GM12864 (cell line): ENCODE measurements around the gene FERMT2.

Source experiments
- DNase-seq: peaks from one replicate; pipeline ENCODE4 v3.0.0-alpha.2; 2011; ENCODE audit warnings: low read depth
- H3K4me3 ChIP-seq: 2 replicates; pipeline ENCODE4 v1.5.1; 2011; ENCODE audit warnings: mild to moderate bottlenecking, low read depth, low read length, control low read depth
- CTCF ChIP-seq: IDR thresholded peaks from 2 replicates; pipeline ENCODE4 v1.5.1; 2011; ENCODE audit warnings: low read depth, mild to moderate bottlenecking, moderate library complexity, low read length, control low read depth, inconsistent platforms; ENCODE audit errors: missing control alignments

FERMT2 gene

GRCh38 chr14:52919971-52920370 lies 30.9 kb downstream of the FERMT2 start:
- no peak for TF ChIP-seq CTCF
- no peak for DNase-seq
- no peak overlapping the region for H3K4me3 ChIP-seq

DNA sequence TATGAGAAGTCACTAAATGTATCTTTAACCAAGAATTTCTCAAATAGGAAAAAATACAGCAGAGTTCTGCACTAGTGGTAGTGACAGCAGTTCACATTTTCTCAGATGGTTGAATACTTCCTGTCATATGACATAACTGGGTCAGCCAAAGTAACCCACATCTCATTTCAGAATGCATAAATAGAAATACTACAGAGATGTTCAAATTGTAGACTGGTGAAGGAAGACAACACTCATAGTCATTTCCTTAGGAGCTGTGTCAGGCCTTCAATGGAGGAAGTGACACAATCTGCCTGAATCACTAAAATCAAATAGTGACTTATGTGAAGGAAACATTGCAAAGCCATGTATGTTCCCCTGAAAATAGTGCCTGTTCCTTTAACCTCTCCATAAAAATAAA lies 32.4 kb downstream of the FERMT2 start:
- DNase-seq, result peak; percentile 62
- TF ChIP-seq CTCF, result no peak

GRCh38 chr14:52917735-52918134 lies 33.1 kb downstream of the FERMT2 start:
- H3K4me3 ChIP-seq, result no peak overlapping the region
- no peak for TF ChIP-seq CTCF
- DNase-seq, result no peak

More for the DNA sequence above, 32.4 kb downstream of the FERMT2 start:
- H3K4me3 ChIP-seq, result no peak overlapping the region

DNA sequence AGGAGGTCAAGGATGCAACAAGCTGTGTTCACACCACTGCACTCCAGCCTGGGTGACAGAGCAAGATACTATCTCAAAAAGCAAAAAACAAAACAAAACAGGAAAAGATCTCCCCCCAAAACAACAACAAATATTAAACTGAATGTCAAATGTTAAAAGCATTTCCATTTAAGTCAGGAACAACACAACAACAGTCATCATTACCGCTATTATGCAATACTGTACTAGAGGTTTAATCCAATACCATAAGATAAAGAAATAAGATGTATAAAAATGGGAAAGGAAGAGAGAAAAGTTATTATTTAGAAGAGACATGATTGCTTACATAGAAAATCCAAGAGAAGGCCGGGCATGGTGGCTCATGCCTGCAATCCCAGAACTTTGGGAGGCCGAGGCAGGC lies 36.6 kb downstream of the FERMT2 start:
- no peak for DNase-seq
- TF ChIP-seq CTCF, result no peak
- H3K4me3 ChIP-seq, result no peak overlapping the region

DNA sequence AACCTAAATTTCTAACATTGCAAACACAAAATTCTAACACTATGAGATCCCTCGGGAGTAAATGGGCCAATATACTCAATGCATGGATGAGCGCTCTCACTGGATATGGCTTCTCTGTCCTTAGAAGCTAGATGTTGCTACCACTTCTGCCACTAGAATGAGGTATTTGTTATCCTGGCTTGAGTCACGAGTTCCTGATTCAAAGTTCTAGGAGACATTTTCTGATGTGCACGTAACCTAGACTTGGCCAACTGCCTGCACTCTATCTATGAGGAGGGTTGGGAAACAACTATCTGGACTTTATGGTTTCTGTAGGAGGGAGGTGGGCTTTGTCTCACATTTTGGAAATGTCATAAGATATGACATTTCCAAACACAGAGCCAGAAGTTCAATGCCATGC lies 37.6 kb downstream of the FERMT2 start:
- H3K4me3 ChIP-seq, result no peak overlapping the region
- DNase-seq, result no peak
- TF ChIP-seq CTCF, result no peak

DNA sequence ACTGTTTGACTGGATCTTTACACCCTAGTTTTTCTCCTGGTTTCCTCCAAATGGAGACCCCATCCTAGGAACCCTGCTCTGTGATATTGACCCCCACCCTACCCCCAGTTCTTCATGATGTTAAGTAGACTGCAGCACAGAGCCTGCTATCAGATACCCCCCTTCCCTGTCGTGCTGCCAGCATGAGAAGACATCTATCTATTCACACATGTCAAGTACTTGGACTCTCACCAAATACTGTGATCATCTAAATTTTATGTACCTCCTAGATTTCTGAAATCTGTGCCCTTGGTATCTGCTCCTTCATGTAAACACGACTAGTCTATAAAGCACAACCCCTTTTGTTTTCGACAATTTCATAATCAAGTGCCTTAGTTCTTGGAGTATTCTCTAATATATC lies 38.9 kb downstream of the FERMT2 start:
- no peak for DNase-seq
- no peak for TF ChIP-seq CTCF
- no peak overlapping the region for H3K4me3 ChIP-seq

GRCh38 chr14:52910572-52910971 lies 40.3 kb downstream of the FERMT2 start:
- no peak overlapping the region for H3K4me3 ChIP-seq
- no peak for DNase-seq
- no peak for TF ChIP-seq CTCF
